ENCODE results near the gene MATN1. TPM values are rescaled to one million over a fixed set of nuclear protein-coding genes. Genes with fewer than 3 reads are reported as not detected.

The MATN1 gene
- polyA plus RNA-seq, 1 donor (not counting 4 experiments of a cell fraction or from before 2014, with no cell fraction given), result 0.05 TPM

DNA sequence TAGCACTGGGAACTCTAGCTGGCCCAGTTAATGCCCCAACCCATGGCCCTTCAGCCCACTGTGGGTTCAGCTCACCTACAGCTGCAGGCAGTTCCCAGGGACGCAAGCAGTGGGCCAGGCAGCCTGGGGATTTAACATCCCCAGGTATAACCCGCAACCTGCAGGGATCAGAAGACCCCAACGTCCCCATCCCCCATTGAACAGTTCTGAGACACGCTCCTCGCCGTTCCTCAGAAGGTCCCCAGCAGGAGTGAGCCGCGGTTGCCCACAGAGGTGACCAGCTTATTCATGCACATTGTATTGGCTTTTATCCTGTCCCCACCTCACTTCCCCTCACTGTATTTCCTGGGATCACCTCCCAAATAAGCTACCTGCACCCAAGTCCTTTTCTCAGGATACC is 5.0 kb upstream of the MATN1 start:
- H3K4me2 ChIP-seq (ENCODE audit: control insufficient read depth, extremely low read depth, insufficient read depth, low read depth, low read length), result no peak overlapping the region
- dilution Hi-C loops (cut with MboI; ENCODE audit: extremely low pct_ligation_motif_present, low sequenced_read_pairs), result no loop called here
- FAIRE-seq, result no peak

GRCh38 chr1:30727824-30728223 is 4.4 kb upstream of the MATN1 start:
- Histone ChIP-seq H3K36me3 (ENCODE audit: control insufficient read depth in 2 of 2, extremely low read depth in 1 of 2, insufficient read depth in 2 of 2, low read length in 2 of 2) (peaks cover 0 to 2% of the 10 kb centered on the region in 2 experiments), H3K4me2 (ENCODE audit: control insufficient read depth, extremely low read depth, insufficient read depth, low read depth, low read length) (no peak overlapping the region), H3K27ac (ENCODE audit: control insufficient read depth, insufficient read depth, low read length) (no peak overlapping the region), H3K9me3 (ENCODE audit: control insufficient read depth, low read depth, low read length) (no peaks in the 10 kb centered on the region), H3K79me2 (ENCODE audit: control insufficient read depth, insufficient read depth, low read length) (no peaks in the 10 kb centered on the region), H3K9me1 (ENCODE audit: control insufficient read depth, extremely low read depth, insufficient read depth, low read length) (no peaks in the 10 kb centered on the region), H2AFZ (ENCODE audit: control insufficient read depth, low read length) (no peak overlapping the region), H3K4me3 (ENCODE audit: control insufficient read depth in 2 of 3, extremely low read depth in 1 of 3, insufficient read depth in 2 of 3, low read depth in 1 of 3, low read length in 3 of 3) (no peak overlapping the region), H3K4me1 (ENCODE audit: control insufficient read depth, extremely low read depth, insufficient read depth, low read length) (no peaks in the 10 kb centered on the region), H3K9ac (ENCODE audit: control insufficient read depth, extremely low read depth, insufficient read depth, low read length) (no peak overlapping the region), H3K27me3 (ENCODE audit: control insufficient read depth, extremely low read depth, insufficient read depth, low read length) (no peaks in the 10 kb centered on the region), H4K20me1 (ENCODE audit: control insufficient read depth, extremely low read depth, insufficient read depth, low read length) (no peaks in the 10 kb centered on the region)
- dilution Hi-C loops (cut with MboI; ENCODE audit: extremely low pct_ligation_motif_present, low sequenced_read_pairs), result no loop called here
- FAIRE-seq, result no peak
- TF ChIP-seq, protein P1, sequence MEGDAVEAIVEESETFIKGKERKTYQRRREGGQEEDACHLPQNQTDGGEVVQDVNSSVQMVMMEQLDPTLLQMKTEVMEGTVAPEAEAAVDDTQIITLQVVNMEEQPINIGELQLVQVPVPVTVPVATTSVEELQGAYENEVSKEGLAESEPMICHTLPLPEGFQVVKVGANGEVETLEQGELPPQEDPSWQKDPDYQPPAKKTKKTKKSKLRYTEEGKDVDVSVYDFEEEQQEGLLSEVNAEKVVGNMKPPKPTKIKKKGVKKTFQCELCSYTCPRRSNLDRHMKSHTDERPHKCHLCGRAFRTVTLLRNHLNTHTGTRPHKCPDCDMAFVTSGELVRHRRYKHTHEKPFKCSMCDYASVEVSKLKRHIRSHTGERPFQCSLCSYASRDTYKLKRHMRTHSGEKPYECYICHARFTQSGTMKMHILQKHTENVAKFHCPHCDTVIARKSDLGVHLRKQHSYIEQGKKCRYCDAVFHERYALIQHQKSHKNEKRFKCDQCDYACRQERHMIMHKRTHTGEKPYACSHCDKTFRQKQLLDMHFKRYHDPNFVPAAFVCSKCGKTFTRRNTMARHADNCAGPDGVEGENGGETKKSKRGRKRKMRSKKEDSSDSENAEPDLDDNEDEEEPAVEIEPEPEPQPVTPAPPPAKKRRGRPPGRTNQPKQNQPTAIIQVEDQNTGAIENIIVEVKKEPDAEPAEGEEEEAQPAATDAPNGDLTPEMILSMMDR (optimal IDR thresholded peaks at IDR 0.05 in 1 of 3, IDR thresholded peaks at IDR 0.05 in 1 of 3, conservative IDR thresholded peaks at IDR 0.05 in 1 of 3; ENCODE audit: extremely low read depth in 1 of 3, insufficient read depth in 2 of 3, low read length in 3 of 3), result no peak
- no peak for TF ChIP-seq EZH2 (IDR thresholded peaks at IDR 0.05; ENCODE audit: low read length)
- DNase-seq (ENCODE audit: low read depth, low spot score), result no peak

More for the DNA sequence above, 5.0 kb upstream of the MATN1 start:
- Histone ChIP-seq H3K9ac (ENCODE audit: control insufficient read depth, extremely low read depth, insufficient read depth, low read length) (no peak overlapping the region), H3K9me1 (ENCODE audit: control insufficient read depth, extremely low read depth, insufficient read depth, low read length) (no peaks in the 10 kb centered on the region), H3K36me3 (ENCODE audit: control insufficient read depth in 2 of 2, extremely low read depth in 1 of 2, insufficient read depth in 2 of 2, low read length in 2 of 2) (no peaks in the 10 kb centered on the region), H4K20me1 (ENCODE audit: control insufficient read depth, extremely low read depth, insufficient read depth, low read length) (no peaks in the 10 kb centered on the region), H3K79me2 (ENCODE audit: control insufficient read depth, insufficient read depth, low read length) (no peaks in the 10 kb centered on the region), H3K4me1 (ENCODE audit: control insufficient read depth, extremely low read depth, insufficient read depth, low read length) (no peaks in the 10 kb centered on the region), H3K9me3 (ENCODE audit: control insufficient read depth, low read depth, low read length) (no peaks in the 10 kb centered on the region), H3K4me3 (ENCODE audit: control insufficient read depth in 2 of 3, extremely low read depth in 1 of 3, insufficient read depth in 2 of 3, low read depth in 1 of 3, low read length in 3 of 3) (no peak overlapping the region), H2AFZ (ENCODE audit: control insufficient read depth, low read length) (no peak overlapping the region), H3K27ac (ENCODE audit: control insufficient read depth, insufficient read depth, low read length) (no peak overlapping the region), H3K27me3 (ENCODE audit: control insufficient read depth, extremely low read depth, insufficient read depth, low read length) (no peaks in the 10 kb centered on the region)
- TF ChIP-seq, protein P1 (optimal IDR thresholded peaks at IDR 0.05 in 1 of 3, IDR thresholded peaks at IDR 0.05 in 1 of 3, conservative IDR thresholded peaks at IDR 0.05 in 1 of 3; ENCODE audit: extremely low read depth in 1 of 3, insufficient read depth in 2 of 3, low read length in 3 of 3), result no peak
- TF ChIP-seq EZH2 (IDR thresholded peaks at IDR 0.05; ENCODE audit: low read length), result no peak
- no peak for DNase-seq (ENCODE audit: low read depth, low spot score)

Measured in keratinocyte (primary cell).